SU-DHL-6 (cell line): Measurements from ENCODE around the gene KCNN2.
"Not testable (repeated sequence)": the region's sequence is repeated elsewhere in the genome, so short reads cannot be mapped to it uniquely, and the experiment has no call there.

Source experiments
- CTCF ChIP-seq: fragments of 200-600 bp; sonication (generic); IDR thresholded peaks from one replicate; pipeline ENCODE4 v1.5.1; 2017; ENCODE audit warnings: antibody characterized with exemption, mild to moderate bottlenecking, low read length, moderate library complexity; ENCODE audit not compliant: insufficient read depth, poor library complexity, severe bottlenecking
- EZH2phosphoT487 ChIP-seq: fragments of 200-600 bp; sonication (generic), shearing (Covaris generic); conservative IDR thresholded peaks from 2 replicates; pipeline ENCODE4 v1.6.1; 2018; ENCODE audit warnings: mild to moderate bottlenecking, antibody characterized with exemption, low read length, moderate library complexity, mixed read lengths

GRCh38 chr5:114432684-114433083, 70.8 kb downstream of the KCNN2 start:
- not testable (repeated sequence) for TF ChIP-seq CTCF, EZH2phosphoT487
